ENCODE measurements around the gene VPS13D. TPM values are rescaled to one million over a fixed set of nuclear protein-coding genes. Genes with fewer than 3 reads are reported as not detected.

Gene VPS13D
- total RNA-seq, 2 donors from 2014 or later: 70.1 to 129 TPM

DNA sequence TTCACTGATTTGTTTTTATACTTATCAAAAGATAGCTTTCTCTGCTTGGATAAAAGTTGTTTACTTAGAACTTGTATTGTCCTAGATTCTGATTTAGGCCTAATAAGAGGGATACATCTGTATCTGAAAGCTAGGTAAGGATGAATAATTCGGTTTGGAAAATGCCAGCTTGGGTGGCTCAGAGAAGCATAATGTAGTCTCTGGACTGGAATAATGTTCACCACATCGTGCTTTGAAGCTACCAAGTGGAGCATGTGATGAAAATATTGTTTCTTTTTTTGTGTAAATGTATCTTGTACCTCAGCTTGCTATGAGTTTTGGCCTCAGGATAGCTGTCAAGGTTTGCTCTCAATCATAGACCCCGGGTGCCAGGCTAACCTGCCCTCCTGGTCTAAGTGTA lies 49.2 kb downstream of the VPS13D start:
- ATAC-seq (ENCODE audit: insufficient number of reproducible peaks, low FRiP score, low read depth): no peak
- Histone ChIP-seq H3K27ac (no peak overlapping the region), H3K4me1 (ENCODE audit: control insufficient read depth in 1 of 2, low read depth in 2 of 2) (no peaks in the 10 kb centered on the region), H3K4me3 (no peak overlapping the region), H3K27me3 (replicated peaks; ENCODE audit: insufficient read depth) (no peaks in the 10 kb centered on the region), H3K36me3 (peaks cover 44% of the 10 kb centered on the region), H3K9me3 (no peaks in the 10 kb centered on the region)
- no peak for TF ChIP-seq CTCF (IDR thresholded peaks at IDR 0.05)
- DNase-seq (ENCODE audit: low spot score): no peak

- no peak overlapping the region for H3K4me3 ChIP-seq
- peaks cover 42% of the 10 kb centered on the region for H3K36me3 ChIP-seq
- DNase-seq (ENCODE audit: low spot score): no peak
- no peaks in the 10 kb centered on the region for H3K9me3 ChIP-seq
- no peak for TF ChIP-seq CTCF (IDR thresholded peaks at IDR 0.05)
- ATAC-seq (ENCODE audit: insufficient number of reproducible peaks, low FRiP score, low read depth): no peak
- H3K27ac ChIP-seq: no peak overlapping the region
- H3K27me3 ChIP-seq (replicated peaks; ENCODE audit: insufficient read depth): no peaks in the 10 kb centered on the region
- no peaks in the 10 kb centered on the region for H3K4me1 ChIP-seq (ENCODE audit: control insufficient read depth in 1 of 2, low read depth in 2 of 2)
Measured at GRCh38 chr1:12279728-12280464, 50.1 kb downstream of the VPS13D start.

GRCh38 chr1:12282142-12282541 lies 52.3 kb downstream of the VPS13D start:
- no peak for DNase-seq (ENCODE audit: low spot score)
- H3K36me3 ChIP-seq: peaks cover 29% of the 10 kb centered on the region

DNA sequence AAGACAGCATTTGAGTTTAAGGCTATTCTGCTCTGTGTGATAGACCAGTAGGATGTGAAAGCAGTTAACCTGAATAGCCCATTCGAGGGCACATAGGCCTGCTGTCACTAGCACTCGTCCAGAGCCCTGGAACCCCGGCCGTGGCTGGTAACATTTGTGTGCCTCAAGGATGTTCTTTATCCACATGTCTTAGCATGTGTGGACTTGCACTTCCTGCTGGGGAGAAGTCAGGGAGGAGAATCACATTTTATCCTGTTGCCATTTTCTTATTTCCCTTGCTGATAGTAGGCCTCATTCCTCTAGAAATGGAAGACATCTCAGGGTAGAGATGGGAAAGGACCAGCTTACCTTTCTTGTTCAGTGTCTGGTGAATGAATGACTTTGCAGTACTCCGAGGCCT lies 54.7 kb downstream of the VPS13D start:
- no peak for TF ChIP-seq CTCF (IDR thresholded peaks at IDR 0.05)
- H3K9me3 ChIP-seq: no peaks in the 10 kb centered on the region
- DNase-seq (ENCODE audit: low spot score) (no peak), ATAC-seq (ENCODE audit: insufficient number of reproducible peaks, low FRiP score, low read depth) (no peak)
- H3K36me3 ChIP-seq: peaks cover 32% of the 10 kb centered on the region
- H3K27ac ChIP-seq: no peak overlapping the region
- no peak overlapping the region for H3K4me3 ChIP-seq
- H3K4me1 ChIP-seq (ENCODE audit: control insufficient read depth in 1 of 2, low read depth in 2 of 2): no peaks in the 10 kb centered on the region
- no peaks in the 10 kb centered on the region for H3K27me3 ChIP-seq (replicated peaks; ENCODE audit: insufficient read depth)

More at GRCh38 chr1:12282142-12282541, 52.3 kb downstream of the VPS13D start:
- H3K27ac ChIP-seq: no peak overlapping the region
- H3K9me3 ChIP-seq: no peaks in the 10 kb centered on the region
- no peak for ATAC-seq (ENCODE audit: insufficient number of reproducible peaks, low FRiP score, low read depth)
- no peak for TF ChIP-seq CTCF (IDR thresholded peaks at IDR 0.05)
- no peak overlapping the region for H3K4me3 ChIP-seq
- no peaks in the 10 kb centered on the region for H3K4me1 ChIP-seq (ENCODE audit: control insufficient read depth in 1 of 2, low read depth in 2 of 2)
- H3K27me3 ChIP-seq (replicated peaks; ENCODE audit: insufficient read depth): no peaks in the 10 kb centered on the region

- H3K4me3 ChIP-seq: no peak overlapping the region
- no peaks in the 10 kb centered on the region for H3K27me3 ChIP-seq (replicated peaks; ENCODE audit: insufficient read depth)
- peaks cover 31% of the 10 kb centered on the region for H3K36me3 ChIP-seq
- no peak for ATAC-seq (ENCODE audit: insufficient number of reproducible peaks, low FRiP score, low read depth)
- TF ChIP-seq CTCF (IDR thresholded peaks at IDR 0.05): no peak
- no peaks in the 10 kb centered on the region for H3K4me1 ChIP-seq (ENCODE audit: control insufficient read depth in 1 of 2, low read depth in 2 of 2)
- no peak for DNase-seq (ENCODE audit: low spot score)
- no peak overlapping the region for H3K27ac ChIP-seq
- H3K9me3 ChIP-seq: no peaks in the 10 kb centered on the region
Measured at GRCh38 chr1:12285496-12286143, 55.8 kb downstream of the VPS13D start.

Data from thoracic aorta (tissue), 2 donors.